Fibroblast of pulmonary artery (primary cell): ENCODE measurements around the gene TMEM150C.

ENCODE experiments used
- DNase-seq: peaks from one replicate; pipeline ENCODE4 v3.0.0-alpha.2; 2010; ENCODE audit warnings: low read depth
- H3K4me3 ChIP-seq: replicated peaks from 2 replicates; pipeline ENCODE4 v1.5.1; 2011; ENCODE audit warnings: low read depth, mild to moderate bottlenecking, control low read depth, low read length, moderate library complexity
- CTCF ChIP-seq: IDR thresholded peaks from 2 replicates; pipeline ENCODE4 v1.5.1; 2011; ENCODE audit warnings: mild to moderate bottlenecking, control low read depth, low read length, inconsistent platforms; ENCODE audit errors: missing control alignments

The TMEM150C gene

DNA sequence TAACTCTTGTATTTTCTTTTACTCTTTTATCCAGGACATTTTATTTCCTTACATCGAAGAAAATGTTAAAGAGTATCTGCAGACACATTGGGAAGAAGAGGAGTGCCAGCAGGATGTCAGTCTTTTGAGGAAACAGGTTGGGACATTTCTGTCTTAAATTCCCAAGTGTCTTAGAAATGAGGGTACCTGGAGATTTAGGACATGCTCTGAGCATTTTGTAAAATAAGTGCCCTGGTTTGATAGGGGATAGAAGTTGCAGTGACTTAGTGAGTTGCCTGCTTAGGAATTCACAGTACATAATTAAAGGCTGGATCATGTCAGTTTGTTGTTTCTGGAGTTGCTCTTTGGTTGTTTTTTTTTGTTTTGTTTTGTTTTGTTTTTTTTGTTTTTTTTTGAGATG lies 113.9 kb downstream of the TMEM150C start:
- DNase-seq, result no peak
- no peak overlapping the region for H3K4me3 ChIP-seq
- TF ChIP-seq CTCF, result no peak

- no peak for DNase-seq
- no peak for TF ChIP-seq CTCF
- no peak overlapping the region for H3K4me3 ChIP-seq
Observed at GRCh38 chr4:82439088-82439487, 122.7 kb downstream of the TMEM150C start.

DNA sequence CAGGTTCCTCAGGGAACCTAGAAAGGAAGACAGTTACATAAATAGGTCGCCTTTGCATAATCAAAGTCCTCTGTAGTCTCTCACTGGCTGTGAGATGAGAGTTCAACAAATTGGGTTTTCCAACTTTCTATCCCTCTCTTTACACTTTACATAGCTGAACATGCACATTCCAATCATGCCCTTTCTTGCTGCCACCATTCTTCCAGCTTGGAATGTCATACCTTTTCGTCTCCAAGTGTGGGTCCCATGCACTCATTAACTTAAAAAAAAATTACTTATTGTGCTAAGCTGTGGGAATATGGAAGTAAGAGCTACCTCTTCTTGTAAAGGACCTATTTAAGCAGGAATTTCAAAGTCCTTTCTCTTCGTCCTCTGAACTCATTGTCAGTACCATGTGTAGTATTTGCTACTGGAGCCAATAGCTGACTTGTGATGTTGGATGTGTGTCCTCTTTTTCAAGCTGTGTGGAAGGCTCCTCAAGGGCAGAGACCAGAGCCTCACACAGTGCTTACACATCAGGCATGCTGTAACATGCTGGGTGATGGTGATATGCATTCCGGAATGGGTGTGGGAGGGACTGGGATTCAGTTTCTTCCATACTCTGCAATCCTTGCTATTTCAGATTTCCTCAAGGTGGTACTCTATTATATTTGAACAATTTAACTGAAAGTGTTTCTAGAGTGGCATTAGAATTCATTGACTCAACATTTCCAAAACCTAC lies 124.3 kb downstream of the TMEM150C start:
- peak; percentile 40 for DNase-seq
- no peak overlapping the region for H3K4me3 ChIP-seq
- no peak for TF ChIP-seq CTCF

- no peak for TF ChIP-seq CTCF
- no peak overlapping the region for H3K4me3 ChIP-seq
- no peak for DNase-seq
Observed at GRCh38 chr4:82436780-82437179, 125.0 kb downstream of the TMEM150C start.

DNA sequence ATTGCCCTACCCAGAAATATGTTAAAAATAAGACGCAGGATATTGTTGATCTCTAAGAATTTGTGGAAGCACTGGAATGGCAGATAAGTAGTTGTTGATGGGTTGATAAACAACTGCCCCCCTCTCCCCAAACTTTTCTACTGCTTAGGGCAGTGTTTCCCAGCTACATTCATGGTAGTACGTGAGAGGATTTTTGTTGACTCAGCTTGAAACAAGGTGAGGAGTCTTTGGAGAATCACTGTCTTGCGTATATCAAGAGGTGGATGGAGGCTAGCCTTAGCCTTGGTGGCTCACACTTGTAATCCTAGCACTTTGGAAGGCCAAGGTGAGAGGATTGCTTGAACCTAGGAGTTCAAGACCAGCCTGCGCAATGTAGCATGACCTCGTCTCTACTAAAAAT lies 125.7 kb downstream of the TMEM150C start:
- no peak for DNase-seq
- no peak for TF ChIP-seq CTCF
- no peak overlapping the region for H3K4me3 ChIP-seq

GRCh38 chr4:82434949-82435348 lies 126.8 kb downstream of the TMEM150C start:
- no peak overlapping the region for H3K4me3 ChIP-seq
- no peak for TF ChIP-seq CTCF
- DNase-seq, result no peak

DNA sequence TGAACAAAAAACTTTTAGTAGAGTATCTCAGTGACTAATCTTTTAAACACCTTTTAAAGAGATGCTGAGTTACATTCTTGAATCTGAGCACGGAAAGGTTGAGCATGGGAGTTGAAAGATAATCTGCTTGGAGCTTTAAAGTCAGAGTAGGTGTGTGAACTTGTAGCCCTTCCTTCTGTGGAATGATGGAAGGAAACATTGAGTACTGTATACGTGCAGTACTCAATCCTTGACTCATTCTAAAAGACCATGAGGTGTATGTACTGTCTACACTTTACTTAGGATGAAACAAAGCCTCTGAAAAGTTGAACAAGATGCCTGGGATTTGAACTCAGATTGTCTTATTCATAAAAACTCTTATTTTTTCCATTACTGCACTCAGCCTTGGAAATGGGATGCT lies 128.0 kb downstream of the TMEM150C start:
- DNase-seq, result no peak
- no peak overlapping the region for H3K4me3 ChIP-seq
- TF ChIP-seq CTCF, result no peak
